GM12892 (cell line): ENCODE results near the gene CCL8.

ENCODE experiments used
- POLR2A ChIP-seq: IDR thresholded peaks from 2 replicates; pipeline ENCODE4 v1.6.1; 2011; ENCODE audit warnings: low read depth, low read length, control low read depth
- POLR2AphosphoS5 ChIP-seq: IDR thresholded peaks from 2 replicates; pipeline ENCODE4 v1.6.1; 2011; ENCODE audit warnings: low read depth, low read length, control low read depth
- TAF1 ChIP-seq: IDR thresholded peaks from 2 replicates; pipeline ENCODE4 v1.6.1; 2011; ENCODE audit warnings: low read depth, mild to moderate bottlenecking, control low read depth, low read length, borderline replicate concordance

DNA sequence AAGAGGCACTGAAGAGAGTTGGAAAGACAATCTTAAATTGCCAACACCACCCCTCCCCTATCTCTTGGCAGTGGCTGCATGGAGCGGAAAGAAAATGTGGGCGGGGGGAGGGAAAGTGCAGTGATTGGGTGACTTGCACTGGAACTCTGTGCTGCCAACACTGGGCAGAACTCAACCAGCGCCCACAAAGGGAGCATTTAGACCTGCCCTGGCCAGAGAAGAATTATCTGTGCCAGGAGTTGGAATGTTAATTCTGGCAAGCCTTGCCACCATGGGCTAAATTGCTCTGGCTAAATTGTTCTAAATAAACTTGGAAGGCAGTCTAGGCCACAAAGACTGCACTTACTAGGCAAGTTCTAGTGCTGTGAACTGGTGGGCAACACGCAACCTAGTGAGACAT is 30.5 kb downstream of the CCL8 start:
- TF ChIP-seq POLR2A (no peak), TAF1 (no peak), POLR2AphosphoS5 (no peak)
